Spleen (tissue), 7 donors: ENCODE data around the gene CENPVL3.

Source experiments
- CTCF ChIP-seq, 11 experiments: fragments of 200-600 bp in 7 of 11; fragments of 450-650 bp in 4 of 11; sonication (generic) in 4 of 11; IDR thresholded peaks in 8 of 11; conservative IDR thresholded peaks in 3 of 11; 1 replicate in 7 of 11; 2 replicates in 4 of 11; pipeline versions ENCODE4 v1.4.0 to v1.8.0; 2016 to 2021; ENCODE audit warnings: antibody characterized with exemption in 11 of 11, inconsistent platforms in 4 of 11, mild to moderate bottlenecking in 1 of 11
- POLR2A ChIP-seq, 3 donors: fragments of 450-650 bp; IDR thresholded peaks; one replicate each; pipeline ENCODE4 v1.5.1; 2017; ENCODE audit warnings: antibody characterized with exemption in 3 of 3, mild to moderate bottlenecking in 1 of 3
- donor health status: DM: no; HTN: no; CAD: no; lungs with moderate emphysema.
- donor health status: DM: no; HTN: no; CAD: no.
- donor health status: DM: no; HTN: no; CAD: no.

GRCh38 chrX:51608766-51609165 is 9.9 kb downstream of the CENPVL3 start:
- TF ChIP-seq CTCF (IDR thresholded peaks at IDR 0.05 in 8 of 11, conservative IDR thresholded peaks at IDR 0.05 in 3 of 11), result no peak
- no peak for TF ChIP-seq POLR2A (IDR thresholded peaks at IDR 0.05)
